Loucy (cell line): ENCODE results near the gene COLEC11.

Source experiments
- H2AFZ ChIP-seq: fragments of 200-600 bp; sonication (generic); 2 replicates; pipeline ENCODE4 v1.6.0; 2016; ENCODE audit warnings: antibody characterized with exemption, mild to moderate bottlenecking, low read length, moderate library complexity
- H3F3A ChIP-seq: fragments of 200-600 bp; 2 replicates; pipeline ENCODE4 v1.6.0; 2016; ENCODE audit warnings: antibody characterized with exemption, low read depth, mild to moderate bottlenecking
- H3K27me3 ChIP-seq: fragments of 200-600 bp; sonication (generic); 2 replicates; pipeline ENCODE4 v1.6.1; 2014; ENCODE audit warnings: low read length, mild to moderate bottlenecking; ENCODE audit not compliant: insufficient read depth, poor library complexity, severe bottlenecking
- H3K36me3 ChIP-seq: fragments of 200-600 bp; sonication (generic); 2 replicates; pipeline ENCODE4 v1.6.1; 2016; ENCODE audit warnings: low read length; ENCODE audit not compliant: insufficient read depth
- H3K4me1 ChIP-seq: fragments of 200-600 bp; sonication (generic); 2 replicates; pipeline ENCODE4 v1.5.1; 2014; ENCODE audit warnings: low read length, mild to moderate bottlenecking; ENCODE audit not compliant: insufficient read depth, poor library complexity, severe bottlenecking
- H3K4me2 ChIP-seq: fragments of 200-600 bp; sonication (generic); 2 replicates; pipeline ENCODE4 v1.6.0; 2014; ENCODE audit warnings: antibody characterized with exemption, low read length, low read depth, mild to moderate bottlenecking; ENCODE audit not compliant: poor library complexity, severe bottlenecking
- H3K4me3 ChIP-seq: fragments of 200-600 bp; sonication (generic); 2 replicates; pipeline ENCODE4 v1.5.1; 2014; ENCODE audit warnings: low read length, mild to moderate bottlenecking, mixed read lengths; ENCODE audit not compliant: poor library complexity, severe bottlenecking
- H3K79me2 ChIP-seq: fragments of 200-600 bp; sonication (generic); 2 replicates; pipeline ENCODE4 v1.6.1; 2014; ENCODE audit warnings: low read length; ENCODE audit not compliant: insufficient read depth
- H3K9ac ChIP-seq: fragments of 200-600 bp; sonication (generic); 2 replicates; pipeline ENCODE4 v1.6.0; 2014; ENCODE audit warnings: mild to moderate bottlenecking, low read depth, low read length, moderate library complexity; ENCODE audit not compliant: poor library complexity, severe bottlenecking
- H3K9me2 ChIP-seq: fragments of 200-600 bp; sonication (generic); replicated peaks from 2 replicates; pipeline ENCODE4 v1.6.1; 2016; ENCODE audit warnings: low read depth, low read length, mixed read lengths
- H3K9me3 ChIP-seq: fragments of 200-600 bp; sonication (generic); 2 replicates; pipeline ENCODE4 v1.6.1; 2014; ENCODE audit warnings: mild to moderate bottlenecking, antibody characterized with exemption, low read length, low read depth; ENCODE audit not compliant: insufficient read depth
- H4K20me1 ChIP-seq: fragments of 200-600 bp; sonication (generic); 2 replicates; pipeline ENCODE4 v1.6.0; 2014; ENCODE audit warnings: antibody characterized with exemption, low read length, mild to moderate bottlenecking; ENCODE audit not compliant: insufficient read depth, poor library complexity, severe bottlenecking
- CTCF ChIP-seq: fragments of 200-600 bp; sonication (generic); conservative IDR thresholded peaks from 2 replicates; pipeline ENCODE4 v1.5.1; 2014; ENCODE audit warnings: mild to moderate bottlenecking, antibody characterized with exemption, low read length
- EZH2phosphoT487 ChIP-seq: fragments of 200-600 bp; IDR thresholded peaks from 2 replicates; pipeline ENCODE4 v1.6.1; 2018; ENCODE audit warnings: antibody characterized with exemption, mild to moderate bottlenecking, moderate library complexity, borderline replicate concordance

COLEC11 gene

DNA sequence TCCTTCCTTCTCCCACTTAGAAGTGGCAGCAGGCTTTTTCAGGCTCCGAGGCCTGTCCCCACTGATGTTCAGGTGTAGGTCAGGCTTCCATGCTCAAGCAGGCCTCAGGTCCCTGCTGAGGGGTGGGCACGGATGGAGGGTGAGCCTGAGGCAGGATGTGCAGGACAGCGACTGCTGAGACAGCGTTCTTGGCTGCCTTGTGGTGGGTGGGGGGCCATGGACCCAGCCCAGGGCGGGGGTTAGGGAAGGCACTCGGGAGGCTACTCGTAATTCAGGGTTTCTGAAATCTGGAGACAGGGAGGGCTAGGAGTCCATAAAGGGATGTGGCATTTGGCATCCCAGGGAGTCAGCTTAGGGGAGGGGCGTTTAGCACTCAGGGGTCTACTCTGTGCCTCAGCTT, 30.3 kb downstream of the COLEC11 start:
- no peaks in the 10 kb centered on the region for H3K36me3 ChIP-seq
- H3F3A ChIP-seq: no peaks in the 10 kb centered on the region
- H3K27me3 ChIP-seq: no peaks in the 10 kb centered on the region
- TF ChIP-seq CTCF (no peak), EZH2phosphoT487 (no peak)
- H3K4me1 ChIP-seq: no peaks in the 10 kb centered on the region
- H3K4me3 ChIP-seq: no peak overlapping the region
- no peaks in the 10 kb centered on the region for H3K9me3 ChIP-seq
- no peak overlapping the region for H3K9ac ChIP-seq
- H3K4me2 ChIP-seq: no peak overlapping the region
- H3K9me2 ChIP-seq: no peaks in the 10 kb centered on the region
- no peak overlapping the region for H2AFZ ChIP-seq
- no peaks in the 10 kb centered on the region for H4K20me1 ChIP-seq
- H3K79me2 ChIP-seq: no peaks in the 10 kb centered on the region

GRCh38 chr2:3626118-3626811, 31.4 kb downstream of the COLEC11 start:
- H3K9ac ChIP-seq: no peak overlapping the region
- no peaks in the 10 kb centered on the region for H3K9me2 ChIP-seq
- no peak overlapping the region for H3K4me3 ChIP-seq
- no peaks in the 10 kb centered on the region for H3K36me3 ChIP-seq
- H2AFZ ChIP-seq: no peak overlapping the region
- TF ChIP-seq CTCF (no peak), EZH2phosphoT487 (no peak)
- no peaks in the 10 kb centered on the region for H3K9me3 ChIP-seq
- no peaks in the 10 kb centered on the region for H3K27me3 ChIP-seq
- H4K20me1 ChIP-seq: no peaks in the 10 kb centered on the region
- no peak overlapping the region for H3K4me2 ChIP-seq
- no peaks in the 10 kb centered on the region for H3K4me1 ChIP-seq
- no peaks in the 10 kb centered on the region for H3K79me2 ChIP-seq
- H3F3A ChIP-seq: no peaks in the 10 kb centered on the region

GRCh38 chr2:3626812-3627499, 32.0 kb downstream of the COLEC11 start:
- no peak overlapping the region for H3K4me3 ChIP-seq
- no peaks in the 10 kb centered on the region for H3K79me2 ChIP-seq
- no peaks in the 10 kb centered on the region for H3K9me2 ChIP-seq
- no peaks in the 10 kb centered on the region for H3K9me3 ChIP-seq
- no peaks in the 10 kb centered on the region for H4K20me1 ChIP-seq
- TF ChIP-seq EZH2phosphoT487 (no peak), CTCF (no peak)
- no peaks in the 10 kb centered on the region for H3F3A ChIP-seq
- no peaks in the 10 kb centered on the region for H3K27me3 ChIP-seq
- no peak overlapping the region for H2AFZ ChIP-seq
- H3K9ac ChIP-seq: no peak overlapping the region
- H3K36me3 ChIP-seq: no peaks in the 10 kb centered on the region
- no peaks in the 10 kb centered on the region for H3K4me1 ChIP-seq
- no peak overlapping the region for H3K4me2 ChIP-seq
